Measurements from ENCODE around the gene PPP1R26. TPM values are rescaled to one million over a fixed set of nuclear protein-coding genes. Genes with fewer than 3 reads are reported as not detected.

Gene PPP1R26
- total RNA-seq, 1 donor from 2014 or later = 48.0 TPM

DNA sequence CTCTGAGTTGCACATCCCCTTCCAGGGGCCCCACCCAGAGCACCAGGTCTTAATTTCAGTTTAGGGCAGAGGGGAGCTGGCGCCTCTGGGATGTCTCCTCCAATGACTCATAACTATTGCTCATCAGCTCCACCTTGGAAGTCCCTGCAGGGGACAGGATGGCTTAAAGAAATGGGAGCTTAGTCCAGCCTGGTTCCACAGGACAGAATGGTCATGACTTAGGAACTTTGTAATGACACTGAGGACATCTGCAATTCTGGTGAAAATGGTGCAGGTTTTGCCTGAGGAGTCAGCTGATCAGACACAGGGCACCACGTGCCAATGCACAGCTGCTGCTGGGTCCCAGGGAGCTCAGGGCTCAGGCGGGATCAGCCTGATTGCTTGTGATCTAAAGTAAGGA, 16.4 kb upstream of the PPP1R26 start:
- DNase-seq (ENCODE audit: low read depth) = no peak
- Histone ChIP-seq H3K4me3 (ENCODE audit: low read depth, low read length) (no peak overlapping the region), H3K27me3 (ENCODE audit: control insufficient read depth, insufficient read depth, low read length) (no peaks in the 10 kb centered on the region), H3K36me3 (ENCODE audit: control insufficient read depth, insufficient read depth, low read length) (no peaks in the 10 kb centered on the region)
- TF ChIP-seq, protein P1, sequence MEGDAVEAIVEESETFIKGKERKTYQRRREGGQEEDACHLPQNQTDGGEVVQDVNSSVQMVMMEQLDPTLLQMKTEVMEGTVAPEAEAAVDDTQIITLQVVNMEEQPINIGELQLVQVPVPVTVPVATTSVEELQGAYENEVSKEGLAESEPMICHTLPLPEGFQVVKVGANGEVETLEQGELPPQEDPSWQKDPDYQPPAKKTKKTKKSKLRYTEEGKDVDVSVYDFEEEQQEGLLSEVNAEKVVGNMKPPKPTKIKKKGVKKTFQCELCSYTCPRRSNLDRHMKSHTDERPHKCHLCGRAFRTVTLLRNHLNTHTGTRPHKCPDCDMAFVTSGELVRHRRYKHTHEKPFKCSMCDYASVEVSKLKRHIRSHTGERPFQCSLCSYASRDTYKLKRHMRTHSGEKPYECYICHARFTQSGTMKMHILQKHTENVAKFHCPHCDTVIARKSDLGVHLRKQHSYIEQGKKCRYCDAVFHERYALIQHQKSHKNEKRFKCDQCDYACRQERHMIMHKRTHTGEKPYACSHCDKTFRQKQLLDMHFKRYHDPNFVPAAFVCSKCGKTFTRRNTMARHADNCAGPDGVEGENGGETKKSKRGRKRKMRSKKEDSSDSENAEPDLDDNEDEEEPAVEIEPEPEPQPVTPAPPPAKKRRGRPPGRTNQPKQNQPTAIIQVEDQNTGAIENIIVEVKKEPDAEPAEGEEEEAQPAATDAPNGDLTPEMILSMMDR (IDR thresholded peaks at IDR 0.05; ENCODE audit: insufficient read depth, low read length, poor library complexity, severe bottlenecking) = no peak

DNA sequence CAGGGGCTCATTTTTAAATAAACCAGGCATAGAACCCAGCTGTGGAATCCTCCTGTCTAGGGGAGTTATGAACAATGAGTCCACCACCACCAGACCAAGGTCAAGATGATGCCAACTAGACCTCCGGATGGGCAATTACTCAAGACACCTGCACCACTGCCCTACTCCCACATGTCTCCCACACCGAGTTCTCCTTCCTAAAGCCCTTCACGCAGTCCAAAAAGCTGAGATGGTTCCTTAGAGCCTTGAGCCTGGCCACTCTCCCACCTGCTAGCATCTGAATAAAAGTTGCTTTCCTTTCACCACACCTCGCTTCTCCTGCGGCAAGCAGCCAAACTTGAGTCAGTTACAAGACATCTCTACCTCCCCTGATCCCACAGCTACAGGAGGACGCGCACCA, 15.4 kb upstream of the PPP1R26 start:
- TF ChIP-seq, protein P1 (IDR thresholded peaks at IDR 0.05; ENCODE audit: insufficient read depth, low read length, poor library complexity, severe bottlenecking) = no peak
- DNase-seq (ENCODE audit: low read depth) = no peak
- Histone ChIP-seq H3K27me3 (ENCODE audit: control insufficient read depth, insufficient read depth, low read length) (no peaks in the 10 kb centered on the region), H3K4me3 (ENCODE audit: low read depth, low read length) (no peak overlapping the region), H3K36me3 (ENCODE audit: control insufficient read depth, insufficient read depth, low read length) (no peaks in the 10 kb centered on the region)

DNA sequence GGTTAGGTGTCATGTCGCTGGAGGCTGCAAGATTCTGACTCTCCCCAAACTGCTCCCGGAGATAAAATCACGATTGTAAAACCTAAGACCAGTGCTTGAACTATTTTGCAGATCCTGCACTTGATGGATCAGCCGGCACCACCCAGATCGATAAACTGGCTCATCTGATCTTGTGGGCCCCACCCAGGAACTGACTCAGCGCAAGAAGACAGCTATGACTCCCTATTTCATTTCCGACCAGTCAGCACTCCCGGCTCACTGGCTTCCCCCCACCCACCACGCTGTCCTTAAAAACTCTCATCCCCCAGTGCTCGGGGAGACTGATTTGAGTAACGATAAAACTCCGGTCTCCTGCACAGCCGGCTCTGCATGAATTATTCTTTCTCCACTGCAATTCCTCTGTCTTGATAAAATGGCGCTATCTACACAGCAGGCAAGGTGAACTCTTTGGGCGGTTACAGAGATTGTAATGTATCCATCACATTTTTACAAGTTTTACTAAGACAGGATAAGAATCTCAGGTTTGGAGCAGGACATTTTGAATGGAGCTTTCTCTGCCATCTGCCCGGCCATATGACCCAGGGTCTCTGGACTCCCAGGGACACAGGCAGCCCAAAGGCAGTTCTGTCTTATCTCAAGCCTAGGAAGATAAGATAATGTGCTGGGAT, 10.6 kb upstream of the PPP1R26 start:
- no peak for DNase-seq (ENCODE audit: low read depth)
- H3K4me3 ChIP-seq (ENCODE audit: low read depth, low read length) = no peak overlapping the region
- H3K36me3 ChIP-seq (ENCODE audit: control insufficient read depth, insufficient read depth, low read length) = no peaks in the 10 kb centered on the region
- no peaks in the 10 kb centered on the region for H3K27me3 ChIP-seq (ENCODE audit: control insufficient read depth, insufficient read depth, low read length)
- TF ChIP-seq, protein P1 (IDR thresholded peaks at IDR 0.05; ENCODE audit: insufficient read depth, low read length, poor library complexity, severe bottlenecking) = no peak

DNA sequence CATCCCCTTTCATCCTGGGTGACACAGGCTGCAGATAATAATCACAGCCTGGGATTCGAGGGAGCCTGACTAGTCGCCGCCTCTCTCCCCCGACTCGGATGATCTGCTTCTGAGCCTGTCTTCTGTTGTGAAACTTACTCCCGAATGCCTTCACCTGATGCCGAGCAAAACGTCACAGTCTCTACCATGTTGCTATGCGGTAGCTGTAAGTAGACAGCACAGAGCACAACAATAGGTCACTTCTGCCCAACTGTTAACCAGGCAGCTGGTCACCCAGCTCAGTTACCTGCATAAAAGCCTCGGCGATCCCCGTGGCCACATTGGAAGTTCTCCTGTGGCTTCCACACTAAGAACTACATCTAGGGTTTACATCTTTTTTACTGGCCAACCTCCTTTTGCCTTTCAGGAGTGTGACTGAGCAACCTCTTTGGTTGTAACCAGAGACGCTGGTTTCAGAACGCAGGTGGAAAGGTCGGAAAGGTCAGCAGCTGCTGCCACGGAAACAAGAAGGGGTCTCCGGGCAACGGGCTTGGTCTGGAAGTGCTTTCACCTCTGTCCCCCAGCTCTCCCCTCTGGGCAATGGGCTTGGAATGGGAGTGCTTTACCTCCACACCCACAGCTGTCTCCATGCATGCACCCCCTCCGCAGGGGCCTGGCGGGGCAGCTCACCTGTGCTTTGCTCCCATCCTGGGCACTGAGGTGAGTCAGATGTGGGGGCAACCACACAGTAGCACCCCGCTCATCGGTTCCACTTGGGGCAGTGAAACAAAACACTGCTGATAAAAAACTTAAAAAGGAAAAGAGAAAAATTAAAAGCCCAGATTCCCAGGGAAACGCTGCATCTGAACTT, 7.6 kb upstream of the PPP1R26 start:
- H3K36me3 ChIP-seq (ENCODE audit: control insufficient read depth, insufficient read depth, low read length) = no peaks in the 10 kb centered on the region
- H3K27me3 ChIP-seq (ENCODE audit: control insufficient read depth, insufficient read depth, low read length) = no peaks in the 10 kb centered on the region
- no peak for DNase-seq (ENCODE audit: low read depth)
- TF ChIP-seq, protein P1 (IDR thresholded peaks at IDR 0.05; ENCODE audit: insufficient read depth, low read length, poor library complexity, severe bottlenecking) = no peak
- no peak overlapping the region for H3K4me3 ChIP-seq (ENCODE audit: low read depth, low read length)

DNA sequence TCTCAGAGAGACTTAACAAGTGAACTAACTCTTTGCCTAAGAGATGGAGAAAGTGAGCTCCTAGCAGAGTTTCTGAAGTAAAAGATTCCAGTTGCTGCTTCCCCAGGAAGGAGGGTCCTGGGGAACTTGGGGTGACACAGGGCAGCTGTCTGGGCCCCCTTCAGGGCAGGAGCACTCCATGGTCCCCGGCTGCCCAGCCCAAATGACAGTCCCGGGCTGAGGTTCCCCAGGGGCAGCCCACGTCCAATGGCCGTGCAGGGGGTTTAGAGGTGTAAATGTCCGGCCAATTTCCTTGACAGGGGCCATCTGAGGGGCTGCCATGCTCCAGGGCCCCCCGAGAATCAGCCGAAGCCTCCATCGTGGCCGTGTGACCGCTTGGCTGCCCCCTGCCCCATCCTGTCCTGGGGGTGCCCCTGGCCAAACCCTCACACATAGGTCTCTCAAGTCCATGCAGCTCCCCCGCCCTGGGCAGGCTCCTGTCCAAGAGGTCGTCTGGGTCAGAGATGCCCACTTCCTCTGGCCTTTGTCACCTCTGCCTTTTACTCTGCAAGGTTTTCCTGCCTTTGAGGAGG, 5.5 kb upstream of the PPP1R26 start:
- Histone ChIP-seq H3K27me3 (ENCODE audit: control insufficient read depth, insufficient read depth, low read length) (no peaks in the 10 kb centered on the region), H3K4me3 (ENCODE audit: low read depth, low read length) (no peak overlapping the region), H3K36me3 (ENCODE audit: control insufficient read depth, insufficient read depth, low read length) (no peaks in the 10 kb centered on the region)
- TF ChIP-seq, protein P1 (IDR thresholded peaks at IDR 0.05; ENCODE audit: insufficient read depth, low read length, poor library complexity, severe bottlenecking) = no peak
- no peak for DNase-seq (ENCODE audit: low read depth)

Data from kidney epithelial cell (primary cell).